Common myeloid progenitor, CD34-positive (primary cell): ENCODE measurements around the gene ONECUT3.

Experiments used
- CTCF ChIA-PET: fragments of 350-600 bp; sonication (Branson Sonifier 250); formaldehyde crosslinking; loops from one replicate; lab custom pipeline; 2021; ENCODE audit warnings: antibody characterized with exemption; lab: Charles Lee
- POLR2A ChIA-PET: fragments of 350-600 bp; sonication (Branson Sonifier 250); formaldehyde crosslinking; loops from one replicate; lab custom pipeline; 2021; ENCODE audit warnings: antibody characterized with exemption; lab: Charles Lee
- DNase-seq, 3 donors: peaks; one replicate each; pipeline versions ENCODE4 v3.0.0 to v3.0.0-alpha.2; 2013
- H3K27ac ChIP-seq, 2 experiments: 1 replicate in 1 of 2; 2 replicates in 1 of 2; pipeline ENCODE4 v1.7.0; 2013; ENCODE audit warnings: inconsistent platforms in 2 of 2, low read length in 2 of 2, mild to moderate bottlenecking in 2 of 2, low read depth in 1 of 2, moderate library complexity in 1 of 2; ENCODE audit not compliant: severe bottlenecking in 2 of 2, insufficient read depth in 1 of 2, poor library complexity in 1 of 2
- H3K27me3 ChIP-seq, 5 experiments: replicated peaks in 2 of 5; 1 replicate in 3 of 5; 2 replicates in 2 of 5; pipeline versions ENCODE4 v1.6.1 to v1.7.0; 2013; ENCODE audit warnings: low read length in 4 of 5, mild to moderate bottlenecking in 2 of 5, moderate library complexity in 2 of 5, inconsistent platforms in 1 of 5; ENCODE audit not compliant: insufficient read depth in 5 of 5, control insufficient read depth in 4 of 5
- H3K36me3 ChIP-seq, 4 experiments: 1 replicate in 2 of 4; 2 replicates in 2 of 4; pipeline versions ENCODE4 v1.6.1 to v1.7.0; 2013; ENCODE audit warnings: low read length in 3 of 4, control low read depth in 1 of 4, mild to moderate bottlenecking in 1 of 4; ENCODE audit not compliant: control insufficient read depth in 4 of 4, insufficient read depth in 4 of 4
- H3K4me1 ChIP-seq, 4 experiments: 1 replicate in 3 of 4; 2 replicates in 1 of 4; pipeline versions ENCODE4 v1.6.1 to v1.7.1; 2013; ENCODE audit warnings: low read length in 3 of 4, mild to moderate bottlenecking in 3 of 4, control low read depth in 1 of 4, inconsistent platforms in 1 of 4, moderate library complexity in 1 of 4; ENCODE audit not compliant: control insufficient read depth in 4 of 4, insufficient read depth in 4 of 4; ENCODE audit errors: control extremely low read depth in 1 of 4
- H3K4me3 ChIP-seq, 7 experiments: 1 replicate in 4 of 7; 2 replicates in 3 of 7; pipeline versions ENCODE4 v1.5.1 to v1.7.0; 2013; ENCODE audit warnings: mild to moderate bottlenecking in 7 of 7, low read length in 6 of 7, moderate library complexity in 6 of 7, inconsistent platforms in 2 of 7, low read depth in 2 of 7, control low read depth in 1 of 7; ENCODE audit not compliant: insufficient read depth in 4 of 7, control insufficient read depth in 1 of 7; ENCODE audit errors: extremely low read depth in 1 of 7
- H3K9me3 ChIP-seq, 5 experiments: 1 replicate in 4 of 5; 2 replicates in 1 of 5; pipeline versions ENCODE4 v1.6.1 to v1.7.1; 2013; ENCODE audit warnings: low read length in 4 of 5, mild to moderate bottlenecking in 2 of 5, inconsistent platforms in 1 of 5, low read depth in 1 of 5, moderate library complexity in 1 of 5; ENCODE audit not compliant: control insufficient read depth in 4 of 5, insufficient read depth in 2 of 5; ENCODE audit errors: control extremely low read depth in 1 of 5
- WGBS: methylation state at CpG from one replicate; pipeline ENCODE4 v1.1.5; 2013; ENCODE audit not compliant: insufficient coverage; 5-methylcytosine and 5-hydroxymethylcytosine counted together

Gene ONECUT3

DNA sequence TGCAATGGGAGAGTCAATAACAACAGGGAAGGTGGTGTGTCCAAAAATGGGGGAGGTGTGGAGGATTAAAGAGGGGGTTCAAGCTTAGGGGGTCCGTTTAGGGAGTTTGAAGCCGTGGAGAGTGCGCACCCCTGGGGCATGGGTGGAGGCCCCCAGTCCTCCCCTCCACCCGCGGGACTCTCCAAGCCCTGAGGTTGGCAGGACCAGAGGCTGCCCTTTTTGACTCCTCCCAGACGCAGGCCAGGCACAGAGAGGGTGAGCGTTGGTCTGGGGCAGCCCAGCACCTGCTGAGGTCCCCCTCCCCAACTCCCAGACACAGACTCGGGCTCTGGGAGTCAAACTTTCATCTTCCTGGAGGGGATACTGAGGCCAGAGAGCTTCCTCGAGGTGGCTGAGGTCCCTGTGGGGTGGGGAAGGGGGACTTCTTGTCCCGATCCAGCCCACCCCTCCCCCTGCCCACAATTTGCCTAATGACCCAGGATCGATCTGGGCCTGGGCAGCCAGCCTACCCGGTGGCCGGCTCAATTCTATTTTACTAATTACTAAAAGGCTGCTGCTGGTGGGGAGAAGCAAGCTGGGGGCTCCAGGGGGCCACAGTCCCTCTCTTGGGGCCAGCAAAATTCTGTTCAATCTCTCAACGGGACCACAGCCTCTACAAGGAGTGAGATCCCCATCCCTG is 2.8 kb upstream of the ONECUT3 start:
- H3K36me3 ChIP-seq: no peaks in the 10 kb centered on the region
- POLR2A ChIA-PET: no interaction called here
- 0% methylated on average over 3 of the region's 14 CpGs for WGBS
- H3K4me3 ChIP-seq: no peak overlapping the region
- H3K4me1 ChIP-seq: peaks cover 0 to 49% (median 29%) of the 10 kb centered on the region in 4 experiments
- CTCF ChIA-PET: interaction anchor here (1.0 to 2.1 kb wide), 3 partner anchors 11 to 55 kb away, joined by 4 to 5 read pairs (median 4); no protein-coding TSS in a partner anchor
- H3K27me3 ChIP-seq: peaks cover 0 to 94% (median 43%) of the 10 kb centered on the region in 5 experiments
- DNase-seq: no peak
- no peaks in the 10 kb centered on the region for H3K9me3 ChIP-seq
- no peak overlapping the region for H3K27ac ChIP-seq

DNA sequence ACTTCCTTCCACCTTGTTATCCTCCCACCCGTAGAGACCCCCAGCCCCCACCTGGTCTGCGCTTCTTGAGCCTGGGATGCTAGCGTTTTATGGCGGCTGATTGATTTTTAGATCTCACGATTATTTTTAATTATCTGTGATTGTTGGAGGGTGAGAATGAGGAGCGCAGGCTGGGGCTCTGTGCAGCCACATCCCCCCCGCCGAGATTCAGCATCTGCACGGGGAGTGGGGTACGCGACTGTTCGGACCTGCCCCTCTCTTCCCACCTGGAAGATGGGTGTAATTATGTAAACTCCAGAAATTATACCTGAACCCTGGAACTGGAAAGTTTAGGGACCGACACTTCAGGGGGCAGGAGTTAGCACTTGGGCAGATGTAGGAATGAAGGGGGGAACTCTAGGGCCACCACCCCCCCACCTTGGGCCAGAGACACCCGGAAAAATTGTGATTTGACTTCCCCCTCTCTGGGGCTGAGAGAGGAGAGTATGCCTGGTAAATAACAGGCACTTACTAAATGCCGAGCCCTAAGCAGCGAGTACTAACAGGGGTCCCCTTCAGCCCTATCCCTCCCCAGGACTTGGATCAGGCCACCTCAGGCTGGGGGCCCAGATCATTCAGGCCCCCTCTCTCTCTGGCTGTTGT is 1.8 kb upstream of the ONECUT3 start:
- WGBS: 14% methylated on average over 3 of the region's 16 CpGs
- no peak overlapping the region for H3K4me3 ChIP-seq
- H3K9me3 ChIP-seq: no peaks in the 10 kb centered on the region
- peaks cover 0 to 51% (median 29%) of the 10 kb centered on the region in 4 experiments for H3K4me1 ChIP-seq
- H3K27me3 ChIP-seq: peaks cover 0 to 95% (median 49%) of the 10 kb centered on the region in 5 experiments
- ChIA-PET POLR2A (no interaction called here), CTCF (interaction anchor here (1.0 to 2.1 kb wide), 3 partner anchors 10 to 56 kb away, joined by 3 to 5 read pairs (median 4); no protein-coding TSS in a partner anchor)
- no peak overlapping the region for H3K27ac ChIP-seq
- no peak for DNase-seq
- no peaks in the 10 kb centered on the region for H3K36me3 ChIP-seq

DNA sequence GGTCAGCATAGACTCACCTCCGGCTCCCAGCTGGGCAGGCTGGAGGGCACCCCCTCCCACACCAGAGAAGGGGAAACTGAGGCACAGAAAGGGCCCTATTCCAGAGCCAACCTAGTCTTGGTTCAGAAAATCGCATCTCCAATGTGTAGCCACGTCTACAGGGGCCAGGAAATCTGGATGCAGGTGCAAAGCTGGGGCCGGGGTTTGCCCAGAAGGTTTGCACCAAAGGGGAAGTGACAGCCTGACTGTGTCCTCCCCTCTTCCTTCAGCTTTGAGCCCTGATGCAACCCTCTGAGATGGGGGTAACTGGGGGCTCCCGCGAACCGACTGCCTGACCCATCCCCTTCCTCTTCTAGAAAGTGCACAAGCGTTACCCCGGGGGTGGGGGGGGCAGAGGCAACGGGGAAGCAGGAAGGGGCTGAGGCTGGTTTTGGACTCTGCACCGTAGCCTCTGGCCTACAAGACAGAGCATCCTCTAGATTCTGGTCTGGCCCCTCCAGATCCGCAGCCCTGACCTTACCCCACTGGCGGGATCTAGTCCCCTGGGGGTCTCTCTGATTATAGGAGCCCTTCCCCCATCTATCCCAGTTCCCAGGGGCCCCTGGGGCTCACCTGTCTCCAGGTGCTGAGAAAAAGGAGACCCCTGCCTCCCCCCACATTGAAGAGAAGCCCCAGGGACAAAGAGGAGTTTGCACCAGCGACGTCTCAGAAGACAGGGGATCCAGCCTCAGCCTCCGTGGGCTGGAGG is 1.1 kb upstream of the ONECUT3 start:
- POLR2A ChIA-PET: interaction anchor here (0.5 kb wide), 1 partner anchor 111 kb away, joined by 4 read pairs; no protein-coding TSS in a partner anchor
- Histone ChIP-seq H3K27me3 (peaks cover 0 to 94% (median 50%) of the 10 kb centered on the region in 5 experiments), H3K9me3 (no peaks in the 10 kb centered on the region), H3K36me3 (no peaks in the 10 kb centered on the region), H3K4me3 (no peak overlapping the region), H3K4me1 (peaks cover 0 to 53% (median 34%) of the 10 kb centered on the region in 4 experiments), H3K27ac (no peak overlapping the region)
- WGBS: 4% methylated on average over 10 of the region's 16 CpGs
- CTCF ChIA-PET: interaction anchor here (1.2 kb wide), 1 partner anchor 15 kb away, joined by 3 read pairs; no protein-coding TSS in a partner anchor
- peak; percentile 34 to 84 (median 82) for DNase-seq

DNA sequence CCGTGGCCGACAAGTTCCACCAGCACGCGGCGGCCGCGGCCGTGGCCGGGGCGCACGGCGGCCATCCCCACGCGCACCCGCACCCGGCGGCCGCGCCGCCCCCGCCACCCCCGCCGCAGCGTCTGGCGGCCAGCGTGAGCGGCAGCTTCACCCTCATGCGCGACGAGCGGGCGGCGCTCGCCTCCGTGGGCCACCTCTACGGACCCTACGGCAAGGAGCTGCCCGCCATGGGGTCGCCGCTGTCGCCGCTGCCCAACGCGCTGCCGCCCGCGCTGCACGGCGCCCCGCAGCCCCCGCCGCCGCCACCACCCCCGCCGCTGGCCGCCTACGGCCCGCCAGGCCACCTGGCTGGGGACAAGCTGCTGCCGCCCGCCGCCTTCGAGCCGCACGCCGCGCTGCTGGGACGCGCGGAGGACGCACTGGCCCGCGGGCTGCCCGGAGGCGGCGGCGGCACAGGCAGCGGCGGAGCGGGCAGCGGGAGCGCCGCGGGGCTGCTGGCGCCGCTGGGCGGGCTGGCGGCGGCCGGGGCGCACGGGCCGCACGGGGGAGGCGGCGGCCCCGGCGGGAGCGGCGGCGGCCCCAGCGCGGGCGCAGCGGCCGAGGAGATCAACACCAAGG is 821 bp downstream of the ONECUT3 start:
- POLR2A ChIA-PET: no interaction called here
- Histone ChIP-seq H3K9me3 (no peaks in the 10 kb centered on the region), H3K4me1 (peaks cover 0 to 51% (median 34%) of the 10 kb centered on the region in 4 experiments), H3K27ac (no peak overlapping the region), H3K4me3 (peak overlapping the region in 1 of 7 experiments; percentile 19), H3K36me3 (no peaks in the 10 kb centered on the region), H3K27me3 (peaks cover 0 to 94% (median 44%) of the 10 kb centered on the region in 5 experiments)
- 2% methylated on average over 94 of the region's 105 CpGs for WGBS
- CTCF ChIA-PET: interaction anchor here (0.6 kb wide), 1 partner anchor 732 kb away, joined by 3 read pairs; no protein-coding TSS in a partner anchor
- peak in 1 of 3 donors; percentile 1 for DNase-seq

DNA sequence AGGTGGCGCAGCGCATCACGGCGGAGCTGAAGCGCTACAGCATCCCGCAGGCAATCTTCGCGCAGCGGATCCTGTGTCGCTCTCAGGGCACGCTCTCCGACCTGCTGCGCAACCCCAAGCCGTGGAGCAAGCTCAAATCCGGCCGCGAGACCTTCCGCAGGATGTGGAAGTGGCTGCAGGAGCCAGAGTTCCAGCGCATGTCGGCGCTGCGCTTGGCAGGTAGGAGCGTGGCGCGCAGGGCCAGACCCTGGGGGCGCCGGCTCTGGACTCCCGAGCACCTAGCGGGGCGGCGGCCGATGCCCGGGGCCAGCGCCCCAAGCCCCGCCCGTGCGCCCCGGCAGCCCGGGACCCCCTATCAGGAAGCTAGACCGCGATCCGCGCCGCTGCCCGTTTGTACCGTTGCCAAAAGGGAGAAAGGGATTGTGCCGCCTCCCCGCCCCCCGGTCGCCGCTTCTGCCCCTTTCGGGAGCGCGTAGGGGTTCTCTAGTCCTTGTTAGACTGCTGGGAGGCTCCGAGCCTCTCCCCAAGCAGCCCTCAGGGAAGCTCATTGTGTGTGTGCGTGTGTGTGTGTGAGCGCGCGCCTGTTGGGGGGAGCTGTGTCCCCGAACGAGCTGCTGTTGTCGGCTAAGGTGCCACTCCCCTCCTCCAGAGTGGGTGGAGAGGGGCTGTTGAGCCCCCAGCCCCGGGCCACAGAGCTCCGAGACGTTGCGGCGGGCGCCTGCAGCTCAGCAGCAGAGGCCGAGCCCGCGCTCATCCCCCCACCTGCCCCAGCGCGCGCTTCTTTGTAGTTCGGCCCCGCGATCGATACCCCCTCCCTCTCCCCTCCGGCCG is 1.5 kb downstream of the ONECUT3 start:
- Histone ChIP-seq H3K36me3 (no peaks in the 10 kb centered on the region), H3K27ac (no peak overlapping the region), H3K4me3 (peak overlapping the region in 1 of 7 experiments; percentile 19), H3K27me3 (peaks cover 0 to 94% (median 42%) of the 10 kb centered on the region in 5 experiments), H3K9me3 (no peaks in the 10 kb centered on the region), H3K4me1 (peaks cover 0 to 44% (median 31%) of the 10 kb centered on the region in 4 experiments)
- ChIA-PET POLR2A (interaction anchor here (0.5 kb wide), 1 partner anchor 122 kb away, joined by 3 read pairs; no protein-coding TSS in a partner anchor), CTCF (interaction anchor here (0.6 to 2.1 kb wide), 2 partner anchors 8 to 732 kb away, joined by 3 to 6 read pairs; no protein-coding TSS in a partner anchor)
- DNase-seq: peak in 2 of 3 donors; percentile 44 to 54
- WGBS: under 1% methylated on average over 71 of the region's 80 CpGs
